ENCODE data around the gene HMGCL. TPM values are rescaled to one million over a fixed set of nuclear protein-coding genes. Genes with fewer than 3 reads are reported as not detected.

HMGCL gene
- total and polyA plus RNA-seq, 2 donors (not counting 1 experiment from before 2014, with no cell fraction given), result 41.3 to 74.6 TPM

DNA sequence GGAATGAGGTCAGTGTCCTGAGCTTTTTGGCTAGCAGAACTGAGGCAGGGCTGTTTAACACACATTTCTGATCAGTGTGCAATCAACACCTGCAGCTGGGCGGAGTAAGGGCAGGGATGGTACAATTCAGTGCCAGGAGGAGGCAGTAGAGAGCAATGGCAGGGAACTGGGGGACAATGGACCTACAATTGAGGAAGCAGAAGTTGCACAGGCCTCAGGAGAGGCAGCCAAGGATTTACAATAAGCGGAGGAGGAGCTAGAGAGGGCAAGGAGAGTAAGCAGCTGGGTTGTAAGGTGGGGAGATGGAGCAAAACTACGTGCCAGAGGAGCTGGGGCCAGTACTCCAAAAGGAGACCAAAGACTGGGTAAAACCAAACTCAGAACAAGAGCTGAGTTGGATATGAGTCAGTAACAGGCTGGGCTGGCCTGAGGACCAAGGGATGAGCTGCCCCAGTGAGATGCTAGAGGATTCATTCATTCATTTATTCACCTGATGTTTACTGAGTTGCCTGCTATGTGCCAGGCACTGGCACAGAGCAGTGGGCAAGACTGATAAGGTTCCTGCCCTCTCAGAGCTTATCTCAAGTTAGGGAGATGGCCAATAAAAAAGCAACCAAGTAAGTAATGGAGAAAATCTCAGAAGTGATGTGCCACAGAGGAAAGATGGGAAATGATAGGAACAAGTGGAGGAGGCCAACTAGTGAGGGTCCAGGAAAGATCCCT is 14.2 kb downstream of the HMGCL start:
- TF ChIP-seq, protein P1, sequence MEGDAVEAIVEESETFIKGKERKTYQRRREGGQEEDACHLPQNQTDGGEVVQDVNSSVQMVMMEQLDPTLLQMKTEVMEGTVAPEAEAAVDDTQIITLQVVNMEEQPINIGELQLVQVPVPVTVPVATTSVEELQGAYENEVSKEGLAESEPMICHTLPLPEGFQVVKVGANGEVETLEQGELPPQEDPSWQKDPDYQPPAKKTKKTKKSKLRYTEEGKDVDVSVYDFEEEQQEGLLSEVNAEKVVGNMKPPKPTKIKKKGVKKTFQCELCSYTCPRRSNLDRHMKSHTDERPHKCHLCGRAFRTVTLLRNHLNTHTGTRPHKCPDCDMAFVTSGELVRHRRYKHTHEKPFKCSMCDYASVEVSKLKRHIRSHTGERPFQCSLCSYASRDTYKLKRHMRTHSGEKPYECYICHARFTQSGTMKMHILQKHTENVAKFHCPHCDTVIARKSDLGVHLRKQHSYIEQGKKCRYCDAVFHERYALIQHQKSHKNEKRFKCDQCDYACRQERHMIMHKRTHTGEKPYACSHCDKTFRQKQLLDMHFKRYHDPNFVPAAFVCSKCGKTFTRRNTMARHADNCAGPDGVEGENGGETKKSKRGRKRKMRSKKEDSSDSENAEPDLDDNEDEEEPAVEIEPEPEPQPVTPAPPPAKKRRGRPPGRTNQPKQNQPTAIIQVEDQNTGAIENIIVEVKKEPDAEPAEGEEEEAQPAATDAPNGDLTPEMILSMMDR (conservative IDR thresholded peaks at IDR 0.05 in 1 of 2, IDR thresholded peaks at IDR 0.05 in 1 of 2; ENCODE audit: low read depth in 1 of 2, low read length in 2 of 2), result peak; percentile 45 to 69
- no peak for TF ChIP-seq EZH2 (IDR thresholded peaks at IDR 0.05; ENCODE audit: low read length, missing control alignments)
- Histone ChIP-seq H3K36me3 (ENCODE audit: control insufficient read depth, insufficient read depth, low read length) (peaks cover 5% of the 10 kb centered on the region), H3K79me2 (ENCODE audit: control insufficient read depth, insufficient read depth, low read length) (no peaks in the 10 kb centered on the region), H3K4me1 (ENCODE audit: control insufficient read depth, extremely low read depth, insufficient read depth, low read length) (no peaks in the 10 kb centered on the region), H4K20me1 (ENCODE audit: control insufficient read depth, extremely low read depth, insufficient read depth, low read length) (no peaks in the 10 kb centered on the region), H3K9ac (ENCODE audit: insufficient read depth, low read length) (no peak overlapping the region), H2AFZ (ENCODE audit: low read length) (no peak overlapping the region), H3K4me2 (ENCODE audit: extremely low read depth, insufficient read depth, low read length) (no peak overlapping the region), H3K27me3 (ENCODE audit: control insufficient read depth, insufficient read depth, low read length) (no peaks in the 10 kb centered on the region), H3K27ac (ENCODE audit: insufficient read depth, low read length) (no peak overlapping the region), H3K4me3 (replicated peaks in 1 of 4; ENCODE audit: control extremely low read depth in 1 of 4, insufficient read depth in 1 of 4, low read depth in 3 of 4, low read length in 4 of 4) (no peak overlapping the region), H3K9me3 (ENCODE audit: control insufficient read depth, insufficient read depth, low read depth, low read length) (no peaks in the 10 kb centered on the region)
- DNase-seq (ENCODE audit: low read depth in 2 of 2), result peak in 1 of 2 donors; percentile 25

DNA sequence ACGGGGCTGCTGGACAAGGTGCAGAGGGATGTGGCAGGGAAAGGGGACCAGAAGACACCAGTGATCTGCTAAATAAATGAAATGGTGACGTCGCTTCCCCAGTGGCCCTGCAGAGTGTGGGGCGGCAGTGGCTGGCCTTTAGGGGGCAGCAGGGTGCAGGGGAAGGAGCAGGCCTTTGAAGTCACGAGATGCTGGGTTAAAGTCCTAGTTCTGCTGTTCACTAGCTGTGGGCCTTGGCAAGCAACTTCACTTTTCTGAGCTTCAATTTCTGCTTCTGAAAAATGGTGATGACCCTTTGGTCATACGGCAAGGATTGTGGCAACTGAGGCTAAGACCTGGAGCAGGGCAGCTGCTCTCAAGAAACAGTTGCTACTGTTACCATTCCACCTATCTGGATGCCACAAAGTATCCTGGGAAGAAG is 15.5 kb downstream of the HMGCL start:
- peak; percentile 52 to 62 for DNase-seq (ENCODE audit: low read depth in 2 of 2)
- Histone ChIP-seq H3K9ac (ENCODE audit: insufficient read depth, low read length) (no peak overlapping the region), H3K79me2 (ENCODE audit: control insufficient read depth, insufficient read depth, low read length) (no peaks in the 10 kb centered on the region), H3K27ac (ENCODE audit: insufficient read depth, low read length) (no peak overlapping the region), H3K4me1 (ENCODE audit: control insufficient read depth, extremely low read depth, insufficient read depth, low read length) (no peaks in the 10 kb centered on the region), H3K9me3 (ENCODE audit: control insufficient read depth, insufficient read depth, low read depth, low read length) (no peaks in the 10 kb centered on the region), H4K20me1 (ENCODE audit: control insufficient read depth, extremely low read depth, insufficient read depth, low read length) (no peaks in the 10 kb centered on the region), H3K4me3 (replicated peaks in 1 of 4; ENCODE audit: control extremely low read depth in 1 of 4, insufficient read depth in 1 of 4, low read depth in 3 of 4, low read length in 4 of 4) (no peak overlapping the region), H3K4me2 (ENCODE audit: extremely low read depth, insufficient read depth, low read length) (no peak overlapping the region), H3K27me3 (ENCODE audit: control insufficient read depth, insufficient read depth, low read length) (no peaks in the 10 kb centered on the region), H2AFZ (ENCODE audit: low read length) (no peak overlapping the region), H3K36me3 (ENCODE audit: control insufficient read depth, insufficient read depth, low read length) (peaks cover 5% of the 10 kb centered on the region)
- TF ChIP-seq, protein P1 (conservative IDR thresholded peaks at IDR 0.05 in 1 of 2, IDR thresholded peaks at IDR 0.05 in 1 of 2; ENCODE audit: low read depth in 1 of 2, low read length in 2 of 2), result peak; percentile 63 to 77
- no peak for TF ChIP-seq EZH2 (IDR thresholded peaks at IDR 0.05; ENCODE audit: low read length, missing control alignments)

DNA sequence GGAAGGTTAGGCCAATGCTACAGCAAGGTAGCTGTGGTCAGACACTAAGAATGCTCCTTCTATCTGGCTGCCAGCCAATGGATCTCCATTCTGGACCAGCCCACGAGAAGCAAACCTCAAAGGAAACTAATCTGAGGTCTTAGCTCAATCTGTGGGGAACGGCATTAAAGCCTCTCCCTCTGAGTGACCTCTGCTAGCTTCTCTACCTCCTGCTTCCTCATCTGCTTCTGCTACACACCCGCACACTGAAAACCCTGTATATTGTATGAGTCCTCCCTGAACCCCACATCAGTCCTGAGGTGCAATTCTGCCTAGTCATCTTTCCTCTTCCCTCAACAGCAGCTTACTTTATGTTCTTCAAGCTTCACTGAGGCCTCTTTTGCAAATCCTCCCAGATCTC is 17.8 kb downstream of the HMGCL start:
- Histone ChIP-seq H3K79me2 (ENCODE audit: control insufficient read depth, insufficient read depth, low read length) (no peaks in the 10 kb centered on the region), H3K27me3 (ENCODE audit: control insufficient read depth, insufficient read depth, low read length) (no peaks in the 10 kb centered on the region), H3K9ac (ENCODE audit: insufficient read depth, low read length) (no peak overlapping the region), H3K36me3 (ENCODE audit: control insufficient read depth, insufficient read depth, low read length) (peaks cover 2% of the 10 kb centered on the region), H3K9me3 (ENCODE audit: control insufficient read depth, insufficient read depth, low read depth, low read length) (no peaks in the 10 kb centered on the region), H2AFZ (ENCODE audit: low read length) (no peak overlapping the region), H3K27ac (ENCODE audit: insufficient read depth, low read length) (no peak overlapping the region), H3K4me3 (replicated peaks in 1 of 4; ENCODE audit: control extremely low read depth in 1 of 4, insufficient read depth in 1 of 4, low read depth in 3 of 4, low read length in 4 of 4) (no peak overlapping the region), H3K4me1 (ENCODE audit: control insufficient read depth, extremely low read depth, insufficient read depth, low read length) (no peaks in the 10 kb centered on the region), H4K20me1 (ENCODE audit: control insufficient read depth, extremely low read depth, insufficient read depth, low read length) (no peaks in the 10 kb centered on the region), H3K4me2 (ENCODE audit: extremely low read depth, insufficient read depth, low read length) (no peak overlapping the region)
- TF ChIP-seq, protein P1 (conservative IDR thresholded peaks at IDR 0.05 in 1 of 2, IDR thresholded peaks at IDR 0.05 in 1 of 2; ENCODE audit: low read depth in 1 of 2, low read length in 2 of 2), result no peak
- TF ChIP-seq EZH2 (IDR thresholded peaks at IDR 0.05; ENCODE audit: low read length, missing control alignments), result no peak
- peak in 1 of 2 donors; percentile 29 for DNase-seq (ENCODE audit: low read depth in 2 of 2)

All from fibroblast of lung (primary cell).